GM12878 (cell line): ENCODE data around the gene ZNF394. TPM values are rescaled to one million over a fixed set of nuclear protein-coding genes. Genes with fewer than 3 reads are reported as not detected.

Source experiments
- ATAC-seq: fragments of 200-7000 bp; cut with Tn5 transposase; 3 replicates; pipeline ENCODE4 v1.9.1; 2020; ENCODE audit warnings: mild to moderate bottlenecking, moderate library complexity
- BruUV-seq: library from RNA; stranded (reverse); fragments of 400-500 nt; replicated peaks from 2 replicates; lab custom pipeline; 2021; lab: Mats Ljungman, UMichigan
- CTCF ChIA-PET: fragments of 300-600 bp; sonication (Branson Sonifier 250); formaldehyde crosslinking; extraction: SDS; loops from one replicate; lab custom pipeline; 2021; ENCODE audit warnings: inconsistent platforms; lab: Yijun Ruan, JAX
- POLR2A ChIA-PET: fragments of 350-600 bp; formaldehyde crosslinking; extraction: SDS; loops from one replicate; lab custom pipeline; 2021; ENCODE audit warnings: inconsistent platforms; lab: Charles Lee
- RAD21 ChIA-PET: fragments of 300-600 bp; sonication (Branson Sonifier 250); formaldehyde crosslinking; loops from one replicate; lab custom pipeline; 2023; ENCODE audit warnings: antibody characterized with exemption; ENCODE audit not compliant: unreplicated experiment; lab: Charles Lee
- SMC1A ChIA-PET: fragments of 300-600 bp; sonication (Branson Sonifier 250); formaldehyde crosslinking; loops from one replicate; lab custom pipeline; 2023; ENCODE audit not compliant: unreplicated experiment, uncharacterized antibody; lab: Charles Lee
- DNase-seq: peaks from one replicate; pipeline ENCODE4 v3.0.0-alpha.2; 2011; ENCODE audit warnings: low read depth, low spot score
- FAIRE-seq: peaks from 3 replicates; lab custom pipeline; 2011; peaks lifted over from hg19 to GRCh38; lab: Jason Lieb, UNC
- H2AFZ ChIP-seq: 2 replicates; pipeline ENCODE4 v1.6.0; 2011; ENCODE audit warnings: low read depth, low read length, control low read depth; ENCODE audit not compliant: control insufficient read depth
- H3K27ac ChIP-seq: 2 replicates; pipeline ENCODE4 v1.5.1; 2011; ENCODE audit warnings: control low read depth; ENCODE audit not compliant: control insufficient read depth, insufficient read depth
- H3K27me3 ChIP-seq, 2 experiments: replicated peaks in 1 of 2; 2 replicates each; pipeline versions ENCODE4 v1.6.0 to v1.6.1; 2011; ENCODE audit warnings: low read length in 1 of 2; ENCODE audit not compliant: control insufficient read depth in 2 of 2, insufficient read depth in 2 of 2
- H3K36me3 ChIP-seq, 2 experiments: 2 replicates each; pipeline ENCODE4 v1.5.1; 2011; ENCODE audit warnings: low read length in 1 of 2; ENCODE audit not compliant: control insufficient read depth in 2 of 2, insufficient read depth in 2 of 2
- H3K4me1 ChIP-seq: 2 replicates; pipeline ENCODE4 v1.6.1; 2011; ENCODE audit warnings: mild to moderate bottlenecking, low read length, moderate library complexity, mixed read lengths; ENCODE audit not compliant: control insufficient read depth, insufficient read depth
- H3K4me2 ChIP-seq: 2 replicates; pipeline ENCODE4 v1.6.0; 2011; ENCODE audit warnings: control low read depth; ENCODE audit not compliant: control insufficient read depth, insufficient read depth
- H3K4me3 ChIP-seq: fragments of 200-600 bp; sonication (generic); 2 replicates; pipeline ENCODE4 v1.5.1; 2016
- H3K79me2 ChIP-seq: 2 replicates; pipeline ENCODE4 v1.6.0; 2011; ENCODE audit warnings: low read length; ENCODE audit not compliant: control insufficient read depth, insufficient read depth
- H3K9ac ChIP-seq: 2 replicates; pipeline ENCODE4 v1.8.0; 2011; ENCODE audit warnings: low read length, control low read depth, mixed read lengths; ENCODE audit not compliant: control insufficient read depth, insufficient read depth
- H3K9me3 ChIP-seq: replicated peaks from 3 replicates; pipeline ENCODE4 v1.5.1; 2011; ENCODE audit warnings: mild to moderate bottlenecking, low read length; ENCODE audit not compliant: control insufficient read depth, insufficient read depth
- H4K20me1 ChIP-seq: 2 replicates; pipeline ENCODE4 v1.6.0; 2011; ENCODE audit not compliant: control insufficient read depth, insufficient read depth
- BRCA1 ChIP-seq: IDR thresholded peaks from 2 replicates; pipeline ENCODE4 v1.6.1; 2011; ENCODE audit warnings: low read depth, low read length, improper control_type of control experiment
- CBFB ChIP-seq: IDR thresholded peaks from 2 replicates; pipeline ENCODE4 v1.6.1; 2016; ENCODE audit warnings: antibody characterized with exemption, low read depth
- CEBPB ChIP-seq, 2 experiments: fragments of 150-350 bp in 1 of 2; IDR thresholded peaks; 2 replicates each; pipeline ENCODE4 v1.6.1; 2012 to 2014; ENCODE audit warnings: low read depth in 2 of 2, low read length in 2 of 2, borderline replicate concordance in 1 of 2, inconsistent platforms in 1 of 2
- DPF2 ChIP-seq: fragments of 450-650 bp; IDR thresholded peaks from 2 replicates; pipeline ENCODE4 v1.6.1; 2017; ENCODE audit warnings: mild to moderate bottlenecking
- ETV6 ChIP-seq, 2 experiments: fragments of 450-650 bp in 1 of 2; IDR thresholded peaks in 1 of 2; conservative IDR thresholded peaks in 1 of 2; 2 replicates each; pipeline ENCODE4 v1.6.1; 2014; ENCODE audit warnings: antibody characterized with exemption in 1 of 2, borderline replicate concordance in 1 of 2, low read depth in 1 of 2, mild to moderate bottlenecking in 1 of 2, moderate library complexity in 1 of 2
- EZH2 ChIP-seq: IDR thresholded peaks from 2 replicates; pipeline ENCODE4 v1.6.1; 2012; ENCODE audit warnings: low read depth, mild to moderate bottlenecking, control low read depth, inconsistent platforms, low read length, borderline replicate concordance; ENCODE audit not compliant: control insufficient read depth
- GABPA ChIP-seq: IDR thresholded peaks from 2 replicates; pipeline ENCODE4 v1.6.1; 2014; ENCODE audit warnings: antibody characterized with exemption, low read depth, mild to moderate bottlenecking, inconsistent platforms
- IKZF1 ChIP-seq: fragments of 450-650 bp; conservative IDR thresholded peaks from 2 replicates; pipeline ENCODE4 v1.6.1; 2017; ENCODE audit warnings: antibody characterized with exemption, mild to moderate bottlenecking
- KAT2A ChIP-seq: conservative IDR thresholded peaks from 2 replicates; pipeline ENCODE4 v1.6.1; 2011; ENCODE audit warnings: low read depth, low read length; ENCODE audit not compliant: control insufficient read depth
- MTA3 ChIP-seq: IDR thresholded peaks from 2 replicates; pipeline ENCODE4 v1.6.1; 2012; ENCODE audit warnings: low read length, inconsistent platforms, borderline replicate concordance
- NR2C1 ChIP-seq: fragments of 450-650 bp; IDR thresholded peaks from 2 replicates; pipeline ENCODE4 v1.6.1; 2017; ENCODE audit warnings: antibody characterized with exemption, mild to moderate bottlenecking, moderate library complexity
- NR2F1 ChIP-seq: fragments of 450-650 bp; conservative IDR thresholded peaks from 2 replicates; pipeline ENCODE4 v1.6.1; 2017; ENCODE audit warnings: mild to moderate bottlenecking
- POLR2AphosphoS5 ChIP-seq: IDR thresholded peaks from 2 replicates; pipeline ENCODE4 v1.6.1; 2011; ENCODE audit warnings: mild to moderate bottlenecking, low read length, inconsistent platforms
- SMARCA5 ChIP-seq: fragments of 450-650 bp; IDR thresholded peaks from 2 replicates; pipeline ENCODE4 v1.6.1; 2017; ENCODE audit warnings: mild to moderate bottlenecking
- SPI1 ChIP-seq: IDR thresholded peaks from 2 replicates; pipeline ENCODE4 v1.6.1; 2011; ENCODE audit warnings: low read depth, mild to moderate bottlenecking, low read length, moderate library complexity, borderline replicate concordance; ENCODE audit not compliant: insufficient read depth
- WRNIP1 ChIP-seq: IDR thresholded peaks from 2 replicates; pipeline ENCODE4 v1.6.1; 2011; ENCODE audit warnings: low read depth, low read length, improper control_type of control experiment, borderline replicate concordance
- WGBS: methylation state at CpG from one replicate; pipeline ENCODE4 v1.1.6; 2016; ENCODE audit warnings: low lambda C conversion rate; ENCODE audit not compliant: insufficient replicate concordance, insufficient coverage; ENCODE audit errors: missing lambda C conversion rate; 5-methylcytosine and 5-hydroxymethylcytosine counted together
- in situ Hi-C: fragments of 300-500 bp; cut with MboI; formaldehyde crosslinking; loops from 9 replicates; pipeline ENCODE4 v1.14.3; 2018; ENCODE audit warnings: mixed read lengths
- intact Hi-C: fragments of 100-400 bp; cut with micrococcal nuclease; formaldehyde crosslinking; loops from one replicate; pipeline ENCODE4 v1.14.2; 2022; ENCODE audit not compliant: unreplicated experiment
- polyA plus RNA-seq, 11 experiments: library from polyadenylated mRNA; depleted of rRNA in 4 of 11; unstranded in 6 of 11; stranded (reverse) in 5 of 11; fragments of >200 nt; fragmentation: Nextera tagmentation in 4 of 11; fragmentation: Illumina TruSeq in 1 of 11; extraction: Ambion mirVana in 4 of 11; extraction: Trizol in 1 of 11; gene quantifications; 1 replicate in 1 of 11; 2 replicates in 10 of 11; pipeline versions ENCODE4 v1.2.1 to v1.2.3, GENCODE V29; 2011 to 2016; ENCODE audit warnings: inconsistent platforms in 2 of 11, missing spikeins in 2 of 11, low read depth in 1 of 11
- total RNA-seq, 4 experiments: library from RNA; depleted of rRNA in 3 of 4; stranded (reverse); fragments of >200 nt in 3 of 4; fragmentation: Illumina TruSeq in 1 of 4; extraction: Trizol in 1 of 4; gene quantifications; 2 replicates each; pipeline versions ENCODE4 v1.2.1 to v1.2.3, GENCODE V29; 2013 to 2021

The ZNF394 gene
- total and polyA plus RNA-seq, 10 of the 15 experiments (the other 5 are each of a cell fraction or from before 2014, with no cell fraction given) = 2.5 to 26.8 (median 22.7) TPM

DNA sequence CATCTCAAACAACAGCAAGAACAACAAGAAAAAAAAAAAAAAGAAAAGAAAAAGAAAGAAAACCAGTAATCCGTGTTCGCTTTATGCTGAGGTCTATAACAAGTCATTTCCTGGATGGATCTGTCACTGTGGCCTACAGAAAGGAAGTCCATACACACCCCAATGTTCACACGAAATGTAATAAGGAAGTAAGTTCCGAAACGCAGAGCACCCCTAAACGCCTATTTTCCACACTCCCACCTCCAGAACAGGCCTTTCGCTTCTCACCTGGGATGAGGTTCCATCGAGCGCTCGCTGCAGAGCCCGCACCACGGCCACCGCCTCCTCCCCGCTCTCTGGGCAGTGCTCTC, 735 bp downstream of the ZNF394 start:
- WGBS = 0% methylated on average over 14 of the region's 14 CpGs
- Histone ChIP-seq H3K27me3 (no peaks in the 10 kb centered on the region), H3K4me1 (no peaks in the 10 kb centered on the region), H3K4me2 (peak overlapping the region; percentile 68; the same call in 1 of the 2 replicates), H3K9me3 (peaks cover 12% of the 10 kb centered on the region; the same call in 2 of the 3 replicates), H3K27ac (peak overlapping the region; percentile 92), H4K20me1 (no peaks in the 10 kb centered on the region), H3K9ac (peak overlapping the region; percentile 94), H2AFZ (peak overlapping the region; percentile 88), H3K79me2 (peaks cover 44% of the 10 kb centered on the region), H3K36me3 (peaks cover under 1 to 15% of the 10 kb centered on the region in 2 experiments; a peak in 2 of 4 replicates), H3K4me3 (peak overlapping the region; percentile 95)
- ChIA-PET RAD21 (interaction anchor here (1.3 to 1.4 kb wide), 2 partner anchors 34 to 91 kb away, joined by 3 to 5 read pairs; partner anchors contain the start of genes ATP5MF, BUD31 and PDAP1), POLR2A (interaction anchor here (0.6 to 2.3 kb wide), 4 partner anchors 11 to 90 kb away, joined by 3 to 15 read pairs (median 8); partner anchors contain the start of genes BUD31 and ZNF655), SMC1A (interaction anchor here (1.4 kb wide), 1 partner anchor 9 kb away, joined by 3 read pairs; no protein-coding TSS in a partner anchor), CTCF (interaction anchor here (0.7 to 1.2 kb wide), 3 partner anchors 16 to 201 kb away, joined by 3 read pairs; no protein-coding TSS in a partner anchor)
- in situ Hi-C loops (no loop called here), intact Hi-C loops (no loop called here)
- DNase-seq (no peak), ATAC-seq (peak; percentile 34), FAIRE-seq (no peak)
- BruUV-seq = no TSS peak
- TF ChIP-seq GABPA = no peak
- no peak for TF ChIP-seq DPF2
- TF ChIP-seq CEBPB (IDR thresholded peaks at IDR 0.05; ENCODE audit: borderline replicate concordance in 1 of 2, low read depth in 2 of 2, low read length in 2 of 2) = no peak
- TF ChIP-seq WRNIP1 = no peak
- no peak for TF ChIP-seq POLR2AphosphoS5
- peak; percentile 19; the same call in 1 of the 2 replicates for TF ChIP-seq SPI1
- TF ChIP-seq NR2C1 = no peak
- no peak for TF ChIP-seq NR2F1
- no peak for TF ChIP-seq EZH2
- no peak for TF ChIP-seq IKZF1
- TF ChIP-seq MTA3 = 0 out of 2 replicates have a peak, but pooled peaks have one; percentile 11
- no peak for TF ChIP-seq KAT2A
- no peak for TF ChIP-seq SMARCA5
- TF ChIP-seq BRCA1 = no peak
- peak in 1 of 2 experiments; percentile 34; a peak in 1 of 4 replicates for TF ChIP-seq ETV6 (conservative IDR thresholded peaks at IDR 0.05 in 1 of 2, IDR thresholded peaks at IDR 0.05 in 1 of 2; ENCODE audit: borderline replicate concordance in 1 of 2, low read depth in 1 of 2)
- TF ChIP-seq CBFB = no peak
